A172 (cell line): ENCODE data around the gene UVSSA. TPM values are rescaled to one million over a fixed set of nuclear protein-coding genes. Genes with fewer than 3 reads are reported as not detected.
"Not testable (repeated sequence)": the region's sequence is repeated elsewhere in the genome, so short reads cannot be mapped to it uniquely, and the experiment has no call there.

Experiments used
- DNase-seq: peaks from one replicate; pipeline ENCODE4 v3.0.0-alpha.2; 2015; ENCODE audit warnings: low spot score
- total RNA-seq: library from RNA; depleted of rRNA; stranded (reverse); fragments of >200 nt; shearing (Covaris generic); gene quantifications from 2 replicates; pipeline ENCODE4 v1.2.3, GENCODE V29; 2014

UVSSA gene
- total RNA-seq, 1 experiment from 2014 or later, result 9.8 TPM

DNA sequence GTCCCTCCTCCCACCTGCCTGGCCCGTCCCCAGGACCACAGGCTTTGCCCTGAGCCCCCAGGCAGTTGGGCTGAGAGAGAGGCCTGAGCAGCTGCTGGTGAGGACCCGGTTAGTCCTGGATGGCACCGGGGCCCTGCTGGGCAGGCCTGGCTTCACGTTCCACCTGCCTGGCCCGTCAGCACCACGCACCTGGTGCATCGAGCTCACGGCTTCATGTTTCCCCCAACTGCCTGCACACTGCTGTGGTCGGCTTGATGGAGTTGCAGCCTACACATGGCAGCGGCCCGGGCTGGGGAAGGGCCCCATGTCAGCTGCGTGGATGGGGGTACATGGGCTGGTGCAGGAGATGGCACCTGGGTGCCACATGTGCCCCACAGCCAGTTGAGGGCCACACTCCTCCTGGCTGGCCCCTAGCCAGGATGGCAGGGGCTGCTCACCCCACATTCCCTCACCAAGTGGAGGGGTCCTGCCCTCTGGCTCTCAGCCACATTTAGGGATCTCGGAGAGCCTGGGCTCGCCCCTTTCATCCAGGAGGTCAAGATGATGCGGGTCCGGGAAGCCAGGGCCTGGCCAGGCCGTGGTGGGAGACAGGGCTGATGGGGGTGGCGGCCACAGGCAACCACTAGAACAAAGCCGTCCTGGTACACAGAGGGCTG, 30.7 kb downstream of the UVSSA start:
- no peak for DNase-seq

DNA sequence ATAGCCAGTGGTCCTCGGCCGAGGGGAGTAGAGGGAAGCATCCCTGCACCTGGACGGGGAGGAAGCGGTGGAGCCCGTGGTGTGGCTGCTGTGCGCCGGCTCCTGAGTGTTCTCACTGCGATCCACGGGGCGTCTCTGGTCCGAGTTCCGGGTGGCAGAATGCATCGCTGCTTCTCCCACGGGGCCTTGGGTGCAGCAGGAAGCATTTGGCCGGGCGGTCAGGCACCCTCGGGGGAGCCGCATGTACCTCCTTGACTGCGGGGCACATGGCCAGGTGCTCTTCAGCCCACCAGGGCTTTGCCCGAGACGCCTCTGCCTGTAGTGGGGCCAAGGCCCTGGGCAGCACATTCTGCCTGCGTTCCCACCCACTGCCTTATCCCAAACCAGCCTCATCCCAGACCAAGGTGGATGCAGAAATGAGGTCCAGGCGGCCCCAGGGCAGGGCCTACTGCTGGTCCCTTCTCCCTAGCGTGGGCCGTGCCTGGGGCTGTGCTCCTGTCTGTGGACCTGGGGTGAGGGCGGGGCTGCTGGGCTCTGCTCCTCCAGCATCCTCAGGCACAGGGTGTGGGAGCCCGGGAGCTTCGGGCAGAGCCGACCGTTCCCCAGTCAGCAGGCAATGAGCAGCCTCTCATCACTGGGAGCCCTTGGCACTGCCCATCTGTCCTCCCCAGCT, 31.7 kb downstream of the UVSSA start:
- DNase-seq, result no peak

- no peak for DNase-seq
These were observed 32.4 kb downstream of the UVSSA start for GRCh38 chr4:1379351-1379781.

GRCh38 chr4:1379801-1380331, 32.9 kb downstream of the UVSSA start:
- no peak for DNase-seq

GRCh38 chr4:1380368-1381151, 33.6 kb downstream of the UVSSA start:
- DNase-seq, result no peak

- no peak for DNase-seq
These were observed 34.2 kb downstream of the UVSSA start for GRCh38 chr4:1381181-1381621.

- DNase-seq, result no peak
These were observed 35.0 kb downstream of the UVSSA start for GRCh38 chr4:1381944-1382541.

GRCh38 chr4:1382776-1383727, 36.0 kb downstream of the UVSSA start:
- no peak for DNase-seq

GRCh38 chr4:1383728-1384591, 37.0 kb downstream of the UVSSA start:
- no peak for DNase-seq

GRCh38 chr4:1384675-1385372, 37.8 kb downstream of the UVSSA start:
- DNase-seq, result no peak

- DNase-seq, result no peak
These were observed 38.6 kb downstream of the UVSSA start for GRCh38 chr4:1385373-1386340.

DNA sequence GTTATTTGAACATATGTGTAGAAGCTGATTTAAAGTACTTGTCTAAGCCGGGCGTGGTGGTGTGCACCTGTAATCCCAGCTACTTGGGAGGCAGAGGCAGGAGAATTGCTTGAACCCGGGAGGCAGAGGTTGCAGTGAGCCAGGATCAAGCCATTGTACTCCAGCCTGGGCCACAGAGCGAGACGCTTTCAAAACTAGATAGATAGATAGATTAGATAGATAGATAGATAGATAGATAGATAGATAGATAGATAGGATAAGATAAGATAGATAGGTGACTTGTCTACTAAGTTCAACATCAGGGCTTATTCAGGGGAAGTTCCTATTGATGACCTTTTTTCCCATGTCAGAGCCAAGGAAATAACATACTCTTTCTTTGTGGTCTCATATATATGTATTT, 46.4 kb downstream of the UVSSA start:
- not testable (repeated sequence) for DNase-seq

DNA sequence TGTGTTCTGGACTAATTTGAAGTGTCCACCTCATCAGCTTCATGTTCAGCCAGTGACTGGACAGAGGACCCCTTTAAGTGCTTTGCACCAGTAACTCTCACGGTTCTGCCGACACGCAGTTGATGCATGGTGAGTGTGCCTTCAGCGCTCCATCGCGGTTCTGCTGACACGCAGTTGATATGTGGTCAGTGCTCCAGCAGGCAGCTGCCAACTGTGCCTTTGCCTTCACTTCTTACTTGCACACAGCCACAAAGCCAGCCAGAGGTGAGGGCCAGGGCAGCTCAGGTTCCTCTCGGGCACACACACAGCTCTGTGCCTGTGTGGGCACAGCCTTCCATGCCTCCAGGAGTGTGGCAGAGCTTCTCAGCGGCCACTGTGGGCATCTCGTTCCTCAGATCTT, 46.9 kb downstream of the UVSSA start:
- DNase-seq, result no peak

- not testable (repeated sequence) for DNase-seq
These were observed 47.8 kb downstream of the UVSSA start for GRCh38 chr4:1394554-1395388.

- not testable (repeated sequence) for DNase-seq
These were observed 48.4 kb downstream of the UVSSA start for GRCh38 chr4:1395389-1395820.

- no peak for DNase-seq
These were observed 49.2 kb downstream of the UVSSA start for GRCh38 chr4:1395941-1396805.
